NB4 (cell line): ENCODE results near the gene LMCD1.

Experiments used
- CTCF ChIP-seq: IDR thresholded peaks from one replicate; pipeline ENCODE4 v1.5.1; 2012; ENCODE audit warnings: low read depth, low read length
- POLR2A ChIP-seq: IDR thresholded peaks from 2 replicates; pipeline ENCODE4 v1.6.1; 2011; ENCODE audit warnings: mild to moderate bottlenecking; ENCODE audit not compliant: insufficient read length; ENCODE audit errors: extremely low read depth

- TF ChIP-seq CTCF = no peak
- TF ChIP-seq POLR2A = no peak
Observed at GRCh38 chr3:8563146-8563545, 61.5 kb downstream of the LMCD1 start.
